NCI-H2171 (cell line): ENCODE measurements around the gene DUOXA1.

Source experiments
- DNase-seq: peaks from one replicate; lab custom pipeline; 2025; lab: John Stamatoyannopoulos, UW

The DUOXA1 gene, protein sequence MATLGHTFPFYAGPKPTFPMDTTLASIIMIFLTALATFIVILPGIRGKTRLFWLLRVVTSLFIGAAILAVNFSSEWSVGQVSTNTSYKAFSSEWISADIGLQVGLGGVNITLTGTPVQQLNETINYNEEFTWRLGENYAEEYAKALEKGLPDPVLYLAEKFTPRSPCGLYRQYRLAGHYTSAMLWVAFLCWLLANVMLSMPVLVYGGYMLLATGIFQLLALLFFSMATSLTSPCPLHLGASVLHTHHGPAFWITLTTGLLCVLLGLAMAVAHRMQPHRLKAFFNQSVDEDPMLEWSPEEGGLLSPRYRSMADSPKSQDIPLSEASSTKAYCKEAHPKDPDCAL

DNA sequence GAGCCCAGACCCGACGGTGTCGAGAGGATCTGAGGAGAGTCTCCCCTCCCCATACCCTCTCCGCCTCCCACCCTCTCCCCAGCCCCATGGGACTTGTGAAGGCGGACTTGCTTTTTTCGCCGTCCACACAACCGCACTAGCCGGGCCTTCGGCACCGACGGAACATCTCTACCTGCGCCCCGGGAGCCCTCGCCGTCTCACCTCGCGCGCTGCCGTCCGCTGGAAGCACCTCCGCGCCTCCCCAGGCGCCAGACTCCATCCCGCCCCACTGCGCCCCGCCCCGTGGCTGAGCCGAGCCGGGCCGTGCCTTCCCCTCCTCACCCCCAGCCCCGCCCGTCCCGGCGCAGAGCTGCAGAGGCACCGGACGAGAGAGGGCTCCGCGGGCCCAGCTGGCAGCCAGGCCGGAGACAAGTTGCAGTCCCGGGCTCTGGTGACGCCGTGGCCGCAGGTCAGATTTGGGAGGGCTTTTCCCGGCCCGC, at the start of gene DUOXA1, which contains the start of gene DUOX1:
Gene DUOXA1, minus strand, starts transcription at position 229 of the 479 bp plus-strand sequence. CDS start 6,865 bp downstream, outside the sequence.
Gene DUOX1, plus strand, starts transcription at position 344 of the 479 bp plus-strand sequence. CDS start 1,973 bp downstream, outside the sequence.
- no peak for DNase-seq

DNA sequence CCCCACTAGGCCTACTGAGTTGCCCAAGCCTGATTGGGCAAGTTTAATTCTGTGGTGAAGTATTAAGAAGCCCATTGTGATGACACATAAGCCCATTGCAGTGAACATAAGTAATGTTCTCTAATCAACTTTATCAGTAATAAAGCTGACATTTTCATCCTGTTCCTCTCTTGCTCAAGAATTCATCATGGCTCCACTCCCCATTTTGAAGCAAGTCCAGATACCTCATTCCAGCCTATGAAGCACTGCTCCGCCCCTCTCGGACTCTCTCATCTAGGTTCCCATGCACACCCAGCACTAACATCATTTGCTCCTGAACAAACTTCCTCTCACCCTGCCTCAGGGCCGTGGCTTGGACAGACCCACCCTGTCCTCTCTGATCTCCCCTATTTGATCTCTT, 47.6 kb upstream of the DUOXA1 start:
- no peak for DNase-seq

DNA sequence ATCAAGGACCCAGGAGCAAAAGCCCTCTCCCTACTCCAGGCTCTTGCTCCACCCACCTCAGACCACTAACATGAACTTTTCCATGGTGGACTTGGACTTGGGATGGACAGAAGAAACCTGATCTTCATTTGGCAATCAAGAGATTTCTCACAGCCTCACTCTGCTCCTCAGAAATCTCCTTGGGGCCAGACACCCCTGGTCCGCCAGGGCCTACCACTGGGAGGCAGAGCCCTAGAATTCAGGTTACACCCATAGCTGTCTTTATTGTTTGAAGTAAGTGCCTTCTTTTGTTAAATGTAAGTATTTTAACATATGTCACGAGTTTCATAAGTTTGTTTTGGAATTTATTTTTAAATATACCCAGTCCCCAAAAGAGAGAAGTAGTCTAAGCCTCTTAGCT, 44.9 kb upstream of the DUOXA1 start:
- DNase-seq: no peak

DNA sequence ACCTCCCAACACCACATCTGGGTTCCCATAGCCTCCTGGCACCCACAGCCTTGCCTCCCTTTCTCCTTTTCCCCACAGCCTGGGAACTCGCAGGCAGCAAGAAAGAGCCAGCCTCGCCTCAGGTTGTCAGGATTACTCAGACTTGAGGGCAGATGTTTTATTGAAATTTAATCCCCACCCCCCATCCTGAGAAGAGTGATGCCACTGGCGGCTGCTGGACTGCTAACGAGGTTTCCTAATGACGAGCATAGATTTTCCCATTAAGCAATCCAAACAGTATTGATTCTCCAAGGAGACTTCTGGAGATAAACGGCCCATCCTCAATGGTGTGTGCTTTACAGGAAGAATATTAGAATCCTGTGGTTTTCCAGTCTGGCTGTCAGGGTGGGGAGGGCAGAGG, 44.4 kb upstream of the DUOXA1 start:
- DNase-seq: peak; percentile 75

DNA sequence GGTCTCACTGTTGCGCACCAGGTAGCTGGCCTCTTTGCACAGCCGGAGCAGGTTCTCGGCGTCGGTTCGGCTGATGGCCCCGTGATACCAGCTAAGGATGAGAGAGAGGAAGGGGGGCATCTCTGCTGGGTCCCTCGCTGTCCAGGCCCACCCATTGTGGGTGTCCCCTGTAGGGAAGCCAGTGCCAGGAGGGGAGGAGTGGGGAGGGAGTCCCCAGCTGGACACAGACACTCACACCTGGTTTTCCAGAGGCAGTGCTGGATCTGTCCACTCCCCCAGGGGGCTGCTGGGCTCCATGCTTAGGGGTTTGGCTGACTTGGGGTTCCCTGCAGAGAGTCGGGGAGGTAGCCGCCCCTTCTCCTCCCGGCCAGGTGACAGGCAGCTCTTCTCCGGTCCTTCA, 42.2 kb upstream of the DUOXA1 start:
- no peak for DNase-seq

DNA sequence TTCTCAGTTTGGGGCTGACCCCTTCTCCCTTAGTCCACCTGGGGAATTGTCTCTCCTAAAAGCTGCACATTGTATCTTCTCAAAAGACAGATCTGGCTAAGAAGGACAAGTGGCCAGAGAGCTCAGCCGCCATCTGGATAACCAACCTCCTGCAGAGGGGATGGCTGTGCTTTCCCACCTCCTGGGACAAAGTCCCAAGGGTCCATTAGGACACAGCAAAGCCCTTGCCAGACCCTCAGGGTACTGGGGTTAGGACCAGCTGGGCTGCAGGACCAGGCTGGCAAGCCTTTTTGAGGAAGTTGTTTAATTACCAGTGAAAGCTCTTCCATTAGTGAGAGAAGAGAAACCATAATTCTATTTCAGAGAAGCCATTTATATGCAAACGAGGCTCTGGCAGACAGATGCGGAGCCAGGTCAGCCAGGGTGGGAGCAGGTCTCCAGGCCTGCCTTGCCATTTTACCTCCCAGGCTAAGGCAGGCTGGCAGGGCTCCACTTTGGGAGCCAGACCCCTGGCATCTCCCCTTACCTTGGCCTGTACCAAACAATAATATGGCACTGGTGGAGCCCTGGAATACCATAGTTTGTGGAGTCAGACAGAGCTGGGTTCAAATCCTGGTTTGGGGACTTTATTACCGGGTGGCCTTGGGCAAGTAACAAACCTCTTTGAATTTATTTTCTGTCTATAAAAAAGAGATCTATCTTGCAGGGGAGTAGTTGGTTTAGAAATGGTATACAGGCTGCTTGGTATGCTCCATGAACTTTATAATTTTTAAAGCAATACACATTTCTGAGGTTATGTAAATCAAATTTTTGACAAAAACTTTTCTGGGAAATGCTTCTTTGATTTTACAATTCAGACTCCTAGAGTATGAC, 40.2 kb upstream of the DUOXA1 start:
- no peak for DNase-seq

DNA sequence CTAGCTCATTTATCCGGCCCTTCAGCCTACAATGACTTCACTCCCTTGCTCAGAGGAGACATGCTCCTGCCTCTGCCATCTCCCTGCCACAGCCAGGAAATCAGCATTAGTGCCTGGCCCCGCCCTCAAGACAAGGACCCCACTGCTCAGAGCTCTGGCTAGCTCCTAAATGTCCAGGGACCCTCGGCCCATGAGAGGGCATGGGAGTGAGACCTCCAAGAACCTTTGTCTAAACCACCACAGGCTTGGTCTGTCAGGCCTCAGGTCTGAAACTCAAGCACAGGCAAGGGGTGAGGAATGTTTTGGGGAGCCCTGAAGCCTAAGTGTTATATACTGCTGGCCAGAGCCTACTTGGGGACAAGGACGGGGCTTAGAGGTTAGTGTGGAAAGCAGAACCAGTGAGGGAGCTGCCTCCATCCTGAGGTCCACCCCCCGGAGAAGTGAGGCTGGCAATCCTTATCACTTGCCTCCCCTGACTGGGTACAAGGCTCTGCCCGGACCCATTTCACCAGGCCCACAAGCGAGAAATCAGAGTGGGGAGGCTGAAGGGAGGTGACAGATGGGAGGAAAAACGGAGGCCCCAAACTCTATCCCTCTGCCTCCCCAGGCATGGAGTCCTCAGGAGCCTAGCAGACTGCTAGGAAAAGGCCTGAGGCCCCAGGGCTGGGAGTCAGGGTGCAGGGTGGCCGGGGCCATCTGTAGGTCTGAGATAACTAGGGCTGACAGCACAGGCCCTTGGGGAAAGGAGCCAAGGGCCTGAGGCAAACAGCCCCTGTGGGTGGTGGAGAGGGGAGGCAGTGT, 39.3 kb upstream of the DUOXA1 start:
- no peak for DNase-seq

DNA sequence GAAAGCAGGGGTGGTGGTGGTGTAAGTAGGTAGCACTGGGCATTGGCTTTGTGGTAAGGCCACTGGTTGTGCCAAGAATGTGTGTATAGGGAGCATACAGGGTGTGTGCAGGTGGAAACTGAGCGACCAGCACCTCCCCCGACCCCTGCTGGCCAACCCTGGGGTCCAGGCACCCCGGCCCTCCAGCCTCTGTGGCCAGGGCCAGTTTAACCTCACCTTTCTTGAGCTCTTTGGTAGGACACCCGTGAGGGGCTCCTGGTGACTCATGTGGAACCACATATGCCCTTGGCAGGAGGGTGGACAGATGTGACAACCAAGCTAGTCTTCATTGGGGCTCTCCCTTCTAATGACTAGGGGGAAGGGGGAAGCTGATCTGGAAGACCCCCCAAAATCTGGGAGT, 38.6 kb upstream of the DUOXA1 start:
- DNase-seq: no peak

DNA sequence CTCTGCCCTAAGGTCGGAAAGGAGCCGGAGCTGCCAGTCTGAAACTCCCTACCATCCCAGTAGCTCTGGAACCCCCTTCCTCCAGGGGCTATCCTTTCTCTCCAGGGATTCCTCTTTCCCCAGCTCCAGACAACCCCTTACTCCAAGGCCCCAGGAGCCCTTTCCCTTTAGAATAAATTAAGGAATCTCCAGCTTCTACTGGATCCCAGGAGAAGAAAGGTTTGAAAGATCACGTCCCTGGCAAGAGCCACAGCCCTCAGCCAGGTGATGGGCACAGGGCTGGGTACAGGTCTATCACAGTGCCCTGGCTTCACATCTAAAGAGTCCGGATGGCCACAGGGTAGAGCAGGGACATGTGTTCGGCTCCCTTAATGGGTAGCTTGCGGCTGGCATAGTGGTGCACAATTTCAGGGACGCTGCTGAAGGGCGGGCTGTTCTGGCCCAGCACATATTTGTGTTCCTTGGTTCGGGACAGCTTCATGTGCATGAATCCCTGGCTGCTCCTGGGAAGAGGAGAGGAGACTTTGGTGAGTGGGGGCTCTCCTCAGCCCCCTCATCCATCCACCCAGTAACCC, 38.0 kb upstream of the DUOXA1 start:
- no peak for DNase-seq

DNA sequence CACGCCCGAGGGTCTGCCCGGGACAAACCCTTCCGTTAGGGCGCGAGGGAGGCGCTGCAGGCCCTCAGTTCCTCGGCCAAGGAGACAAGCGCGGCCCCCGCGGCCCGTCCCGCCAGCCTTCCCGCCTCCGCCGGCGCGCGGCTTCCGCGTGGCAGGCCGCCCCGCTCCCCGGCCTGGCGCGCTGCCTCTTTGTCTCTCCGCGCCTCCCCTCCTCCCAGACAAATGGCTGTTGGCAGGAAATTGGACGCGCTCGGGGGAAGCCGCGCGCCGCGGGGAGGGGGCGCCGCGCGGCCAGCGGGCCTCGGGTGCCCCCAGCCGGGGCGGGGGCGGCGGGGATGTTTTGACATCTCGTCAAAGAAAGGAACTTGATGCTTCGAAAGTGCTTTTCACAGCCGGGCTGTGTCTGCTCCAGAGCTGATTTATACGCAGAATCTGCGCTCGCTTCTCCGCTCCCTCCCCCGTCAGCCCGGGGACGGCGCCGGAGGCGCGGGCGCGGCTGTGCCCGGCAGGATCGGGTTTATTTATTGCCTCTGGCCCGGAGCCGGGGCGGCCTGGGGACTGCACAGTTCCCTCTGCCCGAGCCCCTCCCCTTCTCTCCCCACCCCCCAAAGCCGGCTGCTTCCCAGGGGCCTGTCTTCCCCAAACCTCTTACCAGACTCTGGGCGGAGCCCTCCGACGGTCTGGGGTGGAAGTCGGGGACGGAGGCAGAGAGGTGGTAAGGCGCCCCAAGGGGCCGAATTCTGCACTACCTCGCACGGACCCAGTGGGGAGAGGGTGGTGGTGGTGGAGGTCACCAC, 37.4 kb upstream of the DUOXA1 start:
- peak; percentile 87 for DNase-seq

DNA sequence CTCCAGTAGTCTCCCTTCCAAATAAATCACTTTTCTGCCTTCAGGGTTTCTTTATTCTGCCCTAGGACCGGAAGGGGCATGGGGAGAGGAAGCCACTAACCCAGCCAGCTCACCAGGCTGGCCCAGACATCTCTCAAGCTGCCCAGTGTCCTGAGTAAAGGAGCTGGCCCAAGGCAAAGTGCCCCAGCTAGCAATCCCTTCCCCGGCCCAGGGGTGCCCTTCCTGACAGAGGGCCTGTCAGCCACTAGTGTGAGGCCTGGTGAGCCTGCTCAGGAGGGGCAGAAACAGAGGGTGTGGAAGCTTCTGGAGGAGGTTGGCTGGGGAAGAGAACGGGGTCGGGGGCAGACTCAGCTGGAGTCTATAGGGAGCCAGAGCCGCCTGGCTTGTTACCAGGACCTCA, 35.9 kb upstream of the DUOXA1 start:
- no peak for DNase-seq

DNA sequence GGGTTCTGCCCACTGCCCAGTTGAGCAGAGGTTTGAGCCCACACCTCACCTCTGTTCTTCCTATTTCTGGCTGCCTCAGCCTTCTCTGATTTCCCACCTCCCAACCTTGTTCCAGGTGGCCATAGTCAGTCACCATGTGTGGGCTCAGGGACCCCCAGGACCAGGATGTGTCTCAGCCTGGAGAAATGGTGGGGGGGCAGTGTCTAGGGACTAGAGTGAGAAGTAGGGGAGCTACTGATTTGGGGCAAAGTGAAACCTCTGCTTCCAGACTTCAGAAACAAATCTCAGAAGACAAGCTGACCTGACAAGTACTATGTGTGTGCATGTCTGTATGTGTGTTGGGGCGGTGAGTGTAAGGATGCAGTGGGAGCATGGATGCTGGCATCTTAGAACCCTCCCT, 35.2 kb upstream of the DUOXA1 start:
- DNase-seq: no peak

DNA sequence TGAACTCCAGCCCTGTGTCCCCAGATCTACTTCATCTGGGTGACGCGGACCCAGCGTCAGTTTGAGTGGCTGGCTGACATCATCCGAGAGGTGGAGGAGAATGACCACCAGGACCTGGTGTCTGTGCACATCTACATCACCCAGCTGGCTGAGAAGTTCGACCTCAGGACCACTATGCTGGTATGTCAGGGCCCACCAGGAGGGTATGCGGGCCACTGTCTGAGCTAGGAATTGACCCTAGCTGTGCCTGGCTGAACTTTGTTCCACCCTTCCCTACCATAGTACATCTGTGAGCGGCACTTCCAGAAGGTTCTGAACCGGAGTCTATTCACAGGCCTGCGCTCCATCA, 33.8 kb upstream of the DUOXA1 start:
- no peak for DNase-seq

DNA sequence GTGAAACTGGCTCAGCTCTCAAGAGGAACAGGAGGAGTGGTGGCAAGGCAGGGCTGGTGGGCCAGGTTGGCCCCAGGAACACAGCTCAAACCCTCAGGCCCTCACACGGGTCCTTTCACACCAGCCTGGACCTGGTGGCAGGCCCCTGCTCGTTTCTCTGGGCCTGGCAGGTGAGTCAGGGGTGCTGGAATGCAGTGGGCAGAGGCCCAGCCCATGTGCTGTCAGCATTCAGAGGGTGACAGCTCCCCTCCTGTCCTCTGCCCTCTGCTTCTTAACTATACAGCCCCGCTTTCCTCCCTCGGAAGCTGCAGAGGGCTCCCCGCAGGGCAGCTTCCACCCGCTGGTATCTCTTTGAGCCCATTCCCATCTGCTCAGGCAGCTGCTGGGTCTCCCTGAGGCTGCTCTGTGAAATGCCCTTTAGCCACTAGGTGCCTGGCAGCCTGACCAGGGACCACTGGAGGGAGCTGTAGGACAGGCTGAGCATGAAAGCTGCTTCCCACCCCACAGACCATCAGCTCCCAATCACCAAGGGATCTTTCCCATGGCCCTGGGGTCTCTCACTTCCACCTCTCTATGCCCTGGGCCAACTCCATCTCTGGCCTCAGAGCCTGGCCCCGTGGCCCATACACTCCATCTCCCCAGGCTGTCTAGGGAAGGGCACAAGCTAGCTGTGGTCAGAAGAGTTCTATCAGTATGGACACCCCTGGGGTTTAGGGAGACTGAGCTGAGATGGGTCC, 33.3 kb upstream of the DUOXA1 start:
- DNase-seq: peak; percentile 82

DNA sequence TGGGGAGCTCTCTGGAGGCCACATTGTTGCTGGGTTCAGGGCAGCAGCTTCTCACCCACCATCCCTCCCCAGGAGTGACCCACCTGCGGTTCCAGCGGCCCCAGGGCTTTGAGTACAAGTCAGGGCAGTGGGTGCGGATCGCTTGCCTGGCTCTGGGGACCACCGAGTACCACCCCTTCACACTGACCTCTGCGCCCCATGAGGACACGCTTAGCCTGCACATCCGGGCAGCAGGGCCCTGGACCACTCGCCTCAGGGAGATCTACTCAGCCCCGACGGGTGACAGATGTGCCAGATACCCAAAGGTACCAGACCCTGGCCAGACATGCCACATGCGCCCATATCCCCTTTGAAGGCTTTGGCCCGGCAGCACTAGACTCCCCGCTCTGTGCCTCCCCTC, 32.0 kb upstream of the DUOXA1 start:
- DNase-seq: no peak

DNA sequence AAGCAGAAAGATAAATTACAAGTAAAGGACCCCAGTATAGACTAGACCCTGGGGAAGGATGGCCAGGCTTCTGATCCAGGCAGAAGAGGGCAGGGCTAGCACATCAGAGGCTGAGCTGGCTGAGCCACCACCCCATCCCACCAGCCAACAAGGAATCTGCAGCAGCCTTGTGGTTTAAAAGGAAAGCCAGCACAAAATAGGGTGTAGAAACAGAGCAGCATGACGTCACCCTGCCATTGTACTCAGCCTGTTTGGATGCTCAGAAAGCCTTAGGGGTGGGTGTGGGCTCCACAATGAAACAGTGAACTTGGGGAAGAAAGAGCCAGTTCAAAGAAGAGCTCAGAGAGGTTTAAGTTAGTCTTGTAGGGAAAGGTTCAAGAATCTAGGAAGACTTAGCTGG, 28.3 kb upstream of the DUOXA1 start:
- DNase-seq: no peak

DNA sequence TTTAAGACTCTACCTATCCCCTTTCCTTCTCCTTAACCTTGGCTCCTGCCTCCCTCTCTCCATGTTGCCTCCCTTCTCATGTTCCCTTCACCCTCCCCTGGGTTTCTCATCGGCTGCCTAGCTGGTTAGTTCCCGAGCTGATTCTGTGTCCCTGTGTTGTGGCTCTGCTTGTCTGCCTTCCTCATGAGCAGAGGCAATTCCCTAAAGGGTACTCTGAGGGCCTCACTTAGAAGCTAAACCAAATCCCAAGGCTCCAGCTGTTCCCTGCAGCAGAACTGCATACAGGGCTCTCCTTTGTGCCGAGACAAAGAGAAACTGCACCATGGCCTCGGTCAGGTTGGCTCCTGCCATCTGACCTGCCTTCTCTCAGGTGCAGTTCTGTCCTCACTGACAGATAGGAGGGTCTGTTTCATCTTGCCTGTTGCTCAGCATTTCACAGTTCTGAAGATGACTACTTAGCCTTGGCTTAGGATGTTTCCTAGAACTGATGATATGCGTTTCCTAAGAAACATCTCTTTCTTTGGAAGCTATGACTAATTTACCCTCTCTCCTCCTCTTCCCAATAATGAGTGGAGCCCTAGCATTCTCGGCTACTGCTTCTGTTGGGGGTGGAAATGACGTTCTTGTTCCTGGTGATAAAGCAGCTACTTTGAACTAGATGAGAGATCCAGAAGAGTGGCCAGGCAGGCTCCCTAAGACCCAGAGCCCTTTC, 27.2 kb upstream of the DUOXA1 start:
- DNase-seq: peak; percentile 44

DNA sequence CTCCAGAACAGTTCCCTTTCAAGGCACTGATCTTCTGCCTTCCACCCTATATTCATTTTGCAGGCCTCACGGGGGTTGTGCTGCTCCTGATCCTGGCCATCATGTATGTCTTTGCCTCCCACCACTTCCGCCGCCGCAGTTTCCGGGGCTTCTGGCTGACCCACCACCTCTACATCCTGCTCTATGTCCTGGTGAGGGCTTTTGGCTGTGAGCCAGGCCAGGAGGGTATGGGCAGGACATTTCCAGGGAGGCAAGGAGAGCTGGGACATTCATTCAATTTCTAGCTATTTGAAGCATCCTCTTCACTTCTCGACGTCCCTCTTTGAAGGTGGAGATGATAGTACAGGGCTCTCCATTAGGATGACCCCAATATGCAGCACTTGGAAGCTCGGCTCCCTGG, 26.1 kb upstream of the DUOXA1 start:
- no peak for DNase-seq

DNA sequence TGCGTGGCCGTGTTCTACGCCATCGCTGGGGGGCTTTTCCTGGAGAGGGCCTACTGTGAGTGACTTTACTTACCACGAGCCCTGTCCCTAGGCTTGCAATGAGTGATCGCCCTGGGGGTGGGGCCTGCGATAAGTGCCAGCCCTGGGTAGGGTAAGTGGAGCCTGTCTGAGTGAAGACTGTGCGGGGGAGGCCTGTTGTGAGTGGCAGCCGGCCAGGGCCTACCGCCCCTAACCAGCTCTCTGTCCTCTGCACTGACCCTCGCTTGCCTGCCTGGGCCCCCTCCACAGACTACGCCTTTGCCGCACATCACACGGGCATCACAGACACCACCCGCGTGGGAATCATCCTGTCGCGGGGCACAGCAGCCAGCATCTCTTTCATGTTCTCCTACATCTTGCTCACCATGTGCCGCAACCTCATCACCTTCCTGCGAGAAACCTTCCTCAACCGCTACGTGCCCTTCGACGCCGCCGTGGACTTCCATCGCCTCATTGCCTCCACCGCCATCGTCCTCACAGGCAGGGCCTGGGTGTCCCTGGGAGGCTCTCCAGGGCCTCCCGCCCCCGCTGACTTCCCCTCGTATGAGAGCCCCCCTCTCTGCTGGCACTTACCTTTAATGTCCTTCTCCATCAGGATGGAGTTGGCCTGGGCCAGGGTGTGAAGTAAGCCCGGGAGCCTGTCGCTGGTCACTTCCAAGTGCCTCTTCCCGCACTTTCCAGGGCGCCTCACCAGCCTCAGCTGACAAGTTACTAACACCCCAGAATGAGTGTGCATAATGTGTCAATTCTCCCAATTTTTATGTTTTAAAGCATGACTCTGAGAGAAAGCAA, 22.5 kb upstream of the DUOXA1 start:
- DNase-seq: no peak
